Trophoblast cell (in vitro differentiated cells and primary cell): ENCODE results near the gene MST1.

Experiments
- DNase-seq, 2 donors: peaks; one replicate each; pipeline ENCODE4 v3.0.0-alpha.2; 2016
- H2AFZ ChIP-seq: 2 replicates; pipeline ENCODE4 v1.6.1; 2013; ENCODE audit warnings: low read length, moderate library complexity, mild to moderate bottlenecking; ENCODE audit not compliant: insufficient read depth, poor library complexity
- H2AK5ac ChIP-seq: 2 replicates; pipeline ENCODE4 v1.6.1; 2013; ENCODE audit warnings: mild to moderate bottlenecking, low read length
- H2BK120ac ChIP-seq: 2 replicates; pipeline ENCODE4 v1.6.1; 2013; ENCODE audit warnings: low read length, mild to moderate bottlenecking, moderate library complexity; ENCODE audit not compliant: insufficient read depth, poor library complexity
- H2BK12ac ChIP-seq: 2 replicates; pipeline ENCODE4 v1.6.1; 2013; ENCODE audit warnings: mild to moderate bottlenecking, low read length, moderate library complexity
- H2BK5ac ChIP-seq: 2 replicates; pipeline ENCODE4 v1.6.1; 2013; ENCODE audit warnings: low read length, low read depth, moderate library complexity, mild to moderate bottlenecking; ENCODE audit not compliant: poor library complexity
- H3K14ac ChIP-seq: 2 replicates; pipeline ENCODE4 v1.6.1; 2013; ENCODE audit warnings: mild to moderate bottlenecking, low read length
- H3K18ac ChIP-seq: 2 replicates; pipeline ENCODE4 v1.6.1; 2013; ENCODE audit warnings: mild to moderate bottlenecking, low read length
- H3K23ac ChIP-seq: 2 replicates; pipeline ENCODE4 v1.6.1; 2013; ENCODE audit warnings: low read length
- H3K27ac ChIP-seq: 2 replicates; pipeline ENCODE4 v1.5.1; 2013; ENCODE audit warnings: low read depth, mild to moderate bottlenecking, inconsistent platforms, low read length, moderate library complexity
- H3K27me3 ChIP-seq: 2 replicates; pipeline ENCODE4 v1.6.1; 2013; ENCODE audit warnings: inconsistent platforms, mild to moderate bottlenecking, low read length, moderate library complexity; ENCODE audit not compliant: insufficient read depth
- H3K36me3 ChIP-seq, 2 experiments: 1 replicate in 1 of 2; 2 replicates in 1 of 2; pipeline ENCODE4 v1.6.1; 2013; ENCODE audit warnings: low read length in 2 of 2, mild to moderate bottlenecking in 2 of 2, moderate library complexity in 1 of 2; ENCODE audit not compliant: insufficient read depth in 2 of 2, control insufficient read depth in 1 of 2
- H3K4ac ChIP-seq: 2 replicates; pipeline ENCODE4 v1.6.1; 2013; ENCODE audit warnings: low read depth, mild to moderate bottlenecking, low read length, moderate library complexity
- H3K4me1 ChIP-seq, 2 experiments: 1 replicate in 1 of 2; 2 replicates in 1 of 2; pipeline ENCODE4 v1.6.1; 2013; ENCODE audit warnings: low read length in 2 of 2, mild to moderate bottlenecking in 2 of 2, moderate library complexity in 1 of 2; ENCODE audit not compliant: insufficient read depth in 2 of 2, control insufficient read depth in 1 of 2
- H3K4me2 ChIP-seq: 2 replicates; pipeline ENCODE4 v1.6.1; 2013; ENCODE audit warnings: inconsistent platforms, mild to moderate bottlenecking, low read length, moderate library complexity
- H3K4me3 ChIP-seq: 2 replicates; pipeline ENCODE4 v1.5.1; 2013; ENCODE audit warnings: mild to moderate bottlenecking, low read depth, low read length, inconsistent platforms
- H3K79me1 ChIP-seq: one replicate; pipeline ENCODE4 v1.6.1; 2013; ENCODE audit warnings: low read length
- H3K79me2 ChIP-seq: 2 replicates; pipeline ENCODE4 v1.6.1; 2013; ENCODE audit warnings: low read length, mild to moderate bottlenecking; ENCODE audit not compliant: control insufficient read depth, insufficient read depth, poor library complexity
- H3K9ac ChIP-seq: 2 replicates; pipeline ENCODE4 v1.6.1; 2013; ENCODE audit warnings: mild to moderate bottlenecking, low read length
- H3K9me3 ChIP-seq: 2 replicates; pipeline ENCODE4 v1.6.1; 2013; ENCODE audit warnings: low read depth, mild to moderate bottlenecking, control low read depth, inconsistent platforms, low read length; ENCODE audit not compliant: insufficient read depth
- H4K12ac ChIP-seq: 2 replicates; pipeline ENCODE4 v1.6.1; 2013; ENCODE audit warnings: low read depth, mild to moderate bottlenecking, low read length, moderate library complexity
- H4K8ac ChIP-seq: 2 replicates; pipeline ENCODE4 v1.6.1; 2013; ENCODE audit warnings: low read depth, mild to moderate bottlenecking, low read length, moderate library complexity
- H4K91ac ChIP-seq: one replicate; pipeline ENCODE4 v1.6.1; 2013; ENCODE audit warnings: low read depth, mild to moderate bottlenecking, low read length, moderate library complexity
- WGBS: extraction: QIAGEN DNeasy Blood & Tissue Kit; methylation state at CpG from one replicate; pipeline ENCODE4 v1.1.7; 2013; ENCODE audit warnings: missing lambda C conversion rate; ENCODE audit not compliant: insufficient read length, insufficient coverage; ENCODE audit errors: extremely low coverage; 5-methylcytosine and 5-hydroxymethylcytosine counted together

MST1 gene

DNA sequence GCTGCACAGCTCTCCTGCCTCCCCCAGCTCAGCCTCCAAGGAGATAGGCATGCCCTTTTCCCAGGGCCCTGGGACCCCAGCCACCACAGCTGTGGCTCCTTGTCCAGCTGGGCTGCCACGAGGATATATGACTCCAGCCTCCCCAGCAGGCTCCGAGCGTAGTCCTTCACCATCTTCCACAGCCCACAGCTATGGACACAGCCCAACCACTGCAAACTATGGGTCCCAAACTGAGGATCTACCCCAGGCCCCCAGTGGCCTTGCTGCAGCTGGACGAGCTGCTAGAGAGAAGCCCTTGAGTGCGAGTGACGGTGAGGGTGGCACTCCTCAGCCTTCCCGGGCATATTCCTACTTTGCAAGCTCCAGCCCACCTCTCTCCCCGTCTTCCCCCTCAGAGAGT, 35.7 kb downstream of the MST1 start:
- no peak overlapping the region for H3K18ac ChIP-seq
- no peak overlapping the region for H4K8ac ChIP-seq
- H4K91ac ChIP-seq = no peak overlapping the region
- H3K9ac ChIP-seq = no peak overlapping the region
- H3K4ac ChIP-seq = no peak overlapping the region
- no peaks in the 10 kb centered on the region for H3K9me3 ChIP-seq
- H3K27me3 ChIP-seq = no peaks in the 10 kb centered on the region
- H3K36me3 ChIP-seq = no peaks in the 10 kb centered on the region
- H4K12ac ChIP-seq = no peak overlapping the region
- no peak for DNase-seq
- H3K27ac ChIP-seq = no peak overlapping the region
- no CpG with 5 or more reads among the region's 8 CpGs for WGBS
- no peak overlapping the region for H2BK120ac ChIP-seq
- no peak overlapping the region for H2BK12ac ChIP-seq
- no peak overlapping the region for H3K4me2 ChIP-seq
- no peak overlapping the region for H3K14ac ChIP-seq
- no peak overlapping the region for H2AFZ ChIP-seq
- no peak overlapping the region for H2BK5ac ChIP-seq
- H2AK5ac ChIP-seq = no peak overlapping the region
- H3K79me1 ChIP-seq = no peaks in the 10 kb centered on the region
- no peak overlapping the region for H3K23ac ChIP-seq
- H3K79me2 ChIP-seq = no peaks in the 10 kb centered on the region
- no peak overlapping the region for H3K4me3 ChIP-seq
- peaks cover 6 to 10% of the 10 kb centered on the region in 2 experiments for H3K4me1 ChIP-seq

DNA sequence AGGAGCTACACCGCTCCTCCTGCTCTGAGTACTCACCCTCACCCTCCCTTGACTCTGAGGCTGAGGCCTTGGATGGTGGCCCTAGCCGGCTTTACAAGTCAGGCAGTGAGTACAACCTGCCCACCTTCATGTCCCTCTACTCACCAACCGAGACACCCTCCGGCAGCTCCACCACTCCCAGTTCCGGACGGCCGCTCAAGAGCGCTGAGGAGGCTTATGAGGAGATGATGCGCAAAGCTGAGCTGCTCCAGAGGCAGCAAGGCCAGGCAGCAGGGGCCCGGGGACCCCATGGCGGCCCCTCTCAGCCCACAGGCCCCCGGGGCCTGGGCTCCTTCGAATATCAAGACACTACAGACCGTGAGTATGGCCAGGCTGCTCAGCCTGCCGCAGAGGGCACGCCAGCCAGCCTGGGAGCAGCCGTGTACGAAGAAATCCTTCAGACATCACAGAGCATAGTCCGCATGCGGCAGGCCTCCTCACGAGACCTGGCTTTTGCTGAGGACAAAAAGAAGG, 36.3 kb downstream of the MST1 start:
- Histone ChIP-seq H2AFZ (no peak overlapping the region), H3K9me3 (no peaks in the 10 kb centered on the region), H2BK120ac (no peak overlapping the region), H4K12ac (no peak overlapping the region), H3K23ac (no peak overlapping the region), H4K91ac (no peak overlapping the region), H3K9ac (no peak overlapping the region), H3K14ac (no peak overlapping the region), H3K79me2 (no peaks in the 10 kb centered on the region), H3K4me1 (peaks cover 6 to 10% of the 10 kb centered on the region in 2 experiments), H3K4me2 (no peak overlapping the region), H3K4me3 (no peak overlapping the region), H2BK5ac (no peak overlapping the region), H2BK12ac (no peak overlapping the region), H4K8ac (no peak overlapping the region), H3K36me3 (no peaks in the 10 kb centered on the region), H3K27me3 (no peaks in the 10 kb centered on the region), H3K27ac (no peak overlapping the region), H3K18ac (no peak overlapping the region), H3K79me1 (no peaks in the 10 kb centered on the region), H2AK5ac (no peak overlapping the region), H3K4ac (no peak overlapping the region)
- no peak for DNase-seq
- no CpG with 5 or more reads among the region's 21 CpGs for WGBS

DNA sequence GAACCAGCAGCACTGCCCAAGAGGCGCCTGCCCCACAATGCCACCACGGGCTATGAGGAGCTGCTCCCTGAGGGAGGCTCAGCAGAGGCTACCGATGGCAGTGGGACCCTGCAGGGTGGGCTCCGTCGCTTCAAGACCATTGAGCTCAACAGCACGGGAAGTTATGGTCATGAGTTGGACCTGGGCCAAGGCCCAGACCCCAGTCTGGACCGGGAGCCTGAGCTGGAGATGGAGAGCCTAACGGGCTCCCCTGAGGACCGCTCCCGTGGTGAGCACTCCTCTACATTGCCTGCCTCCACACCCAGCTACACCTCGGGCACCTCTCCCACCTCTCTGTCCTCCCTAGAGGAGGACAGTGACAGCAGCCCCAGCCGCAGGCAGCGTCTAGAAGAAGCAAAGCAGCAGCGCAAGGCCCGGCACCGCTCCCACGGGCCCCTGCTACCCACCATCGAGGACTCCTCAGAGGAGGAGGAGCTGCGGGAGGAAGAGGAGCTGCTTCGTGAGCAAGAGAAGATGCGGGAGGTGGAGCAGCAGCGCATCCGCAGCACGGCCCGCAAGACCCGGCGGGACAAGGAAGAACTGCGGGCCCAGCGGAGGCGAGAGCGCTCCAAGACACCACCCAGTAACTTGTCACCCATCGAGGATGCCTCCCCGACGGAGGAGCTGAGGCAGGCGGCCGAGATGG, 36.9 kb downstream of the MST1 start:
- Histone ChIP-seq H3K79me2 (no peaks in the 10 kb centered on the region), H2AK5ac (no peak overlapping the region), H4K8ac (no peak overlapping the region), H3K4me3 (no peak overlapping the region), H3K9me3 (no peaks in the 10 kb centered on the region), H3K4me2 (no peak overlapping the region), H4K12ac (no peak overlapping the region), H3K4ac (no peak overlapping the region), H2BK12ac (no peak overlapping the region), H3K27ac (no peak overlapping the region), H3K27me3 (no peaks in the 10 kb centered on the region), H2AFZ (no peak overlapping the region), H3K9ac (no peak overlapping the region), H4K91ac (no peak overlapping the region), H3K23ac (no peak overlapping the region), H3K14ac (no peak overlapping the region), H3K18ac (no peak overlapping the region), H3K36me3 (no peaks in the 10 kb centered on the region), H3K4me1 (peaks cover 6 to 10% of the 10 kb centered on the region in 2 experiments), H3K79me1 (no peaks in the 10 kb centered on the region), H2BK120ac (no peak overlapping the region), H2BK5ac (no peak overlapping the region)
- DNase-seq = no peak
- no CpG with 5 or more reads among the region's 36 CpGs for WGBS

DNA sequence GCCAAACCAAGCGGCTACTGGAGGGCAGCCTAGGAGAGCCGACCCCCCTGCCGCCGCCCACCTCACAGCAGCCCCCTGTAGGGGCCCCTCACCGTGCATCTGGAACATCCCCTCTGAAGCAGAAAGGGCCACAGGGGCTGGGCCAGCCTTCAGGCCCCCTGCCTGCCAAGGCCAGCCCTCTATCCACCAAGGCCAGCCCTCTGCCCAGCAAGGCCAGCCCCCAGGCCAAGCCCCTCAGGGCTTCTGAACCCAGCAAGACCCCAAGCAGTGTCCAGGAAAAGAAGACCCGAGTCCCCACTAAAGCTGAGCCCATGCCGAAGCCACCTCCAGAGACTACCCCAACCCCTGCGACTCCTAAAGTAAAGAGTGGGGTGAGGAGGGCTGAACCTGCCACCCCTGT, 38.6 kb downstream of the MST1 start:
- H3K9ac ChIP-seq = no peak overlapping the region
- no peaks in the 10 kb centered on the region for H3K27me3 ChIP-seq
- no peak overlapping the region for H3K4me2 ChIP-seq
- no peak overlapping the region for H4K91ac ChIP-seq
- H3K18ac ChIP-seq = no peak overlapping the region
- no peak overlapping the region for H4K12ac ChIP-seq
- no peak overlapping the region for H2BK5ac ChIP-seq
- peaks cover 6 to 10% of the 10 kb centered on the region in 2 experiments for H3K4me1 ChIP-seq
- DNase-seq = no peak
- no peak overlapping the region for H2AFZ ChIP-seq
- no peaks in the 10 kb centered on the region for H3K79me1 ChIP-seq
- no peak overlapping the region for H2AK5ac ChIP-seq
- H2BK12ac ChIP-seq = no peak overlapping the region
- H3K4me3 ChIP-seq = no peak overlapping the region
- H3K36me3 ChIP-seq = no peaks in the 10 kb centered on the region
- H3K27ac ChIP-seq = no peak overlapping the region
- no peak overlapping the region for H2BK120ac ChIP-seq
- H4K8ac ChIP-seq = no peak overlapping the region
- no peaks in the 10 kb centered on the region for H3K9me3 ChIP-seq
- no CpG with 5 or more reads among the region's 8 CpGs for WGBS
- H3K79me2 ChIP-seq = no peaks in the 10 kb centered on the region
- H3K23ac ChIP-seq = no peak overlapping the region
- no peak overlapping the region for H3K4ac ChIP-seq
- no peak overlapping the region for H3K14ac ChIP-seq
